ENCODE measurements around the gene RNF130. TPM values are rescaled to one million over a fixed set of nuclear protein-coding genes. Genes with fewer than 3 reads are reported as not detected.

RNF130 gene
- total and polyA plus RNA-seq, 2 of the 13 experiments (the other 11 are each of a cell fraction or from before 2014, with no cell fraction given) = 28.2 to 28.3 TPM

GRCh38 chr5:180090098-180090768 lies 18.7 kb upstream of the RNF130 start (continued):
- peak; percentile 52 for TF ChIP-seq YY1 (IDR thresholded peaks at IDR 0.05; ENCODE audit: insufficient read depth, insufficient replicate concordance, low read depth, low read length)
- no peak for TF ChIP-seq POLR2G (IDR thresholded peaks at IDR 0.05; ENCODE audit: low read depth, low read length)
- TF ChIP-seq ZFP1 (CRISPR knock-in tag; IDR thresholded peaks at IDR 0.05) = no peak
- TF ChIP-seq FOSL2 (CRISPR knock-in tag; IDR thresholded peaks at IDR 0.05) = 0 out of 2 replicates have a peak, but pooled peaks have one; percentile 14
- no peak for TF ChIP-seq ZNF281 (CRISPR knock-in tag; IDR thresholded peaks at IDR 0.05; ENCODE audit: borderline replicate concordance)
- peak; percentile 38; the same call in 1 of the 2 replicates for TF ChIP-seq KLF12 (CRISPR knock-in tag; IDR thresholded peaks at IDR 0.05; ENCODE audit: borderline replicate concordance)
- TF ChIP-seq ZNF260 (CRISPR knock-in tag; IDR thresholded peaks at IDR 0.05; ENCODE audit: borderline replicate concordance, low read depth) = no peak
- no peak for TF ChIP-seq ZNF235 (CRISPR knock-in tag; IDR thresholded peaks at IDR 0.05; ENCODE audit: borderline replicate concordance)
- no peak for TF ChIP-seq MNT (IDR thresholded peaks at IDR 0.05)
- TF ChIP-seq RFX1 (IDR thresholded peaks at IDR 0.05) = no peak
- no peak for TF ChIP-seq RBFOX2 (IDR thresholded peaks at IDR 0.05; ENCODE audit: low read depth, low read length)
- no peak for TF ChIP-seq MAFK (conservative IDR thresholded peaks at IDR 0.05 in 1 of 2, IDR thresholded peaks at IDR 0.05 in 1 of 2; ENCODE audit: low read length in 2 of 2)
- TF ChIP-seq ZNF3 (CRISPR knock-in tag; IDR thresholded peaks at IDR 0.05) = no peak
- no peak for TF ChIP-seq TEAD2 (CRISPR knock-in tag; IDR thresholded peaks at IDR 0.05)
- no peak for TF ChIP-seq ZNF879 (CRISPR knock-in tag; IDR thresholded peaks at IDR 0.05)
- no peak for TF ChIP-seq ZNF121 (CRISPR knock-in tag; IDR thresholded peaks at IDR 0.05)
- TF ChIP-seq RBAK (CRISPR knock-in tag; IDR thresholded peaks at IDR 0.05) = no peak
- no peak for TF ChIP-seq MTA1 (CRISPR knock-in tag; IDR thresholded peaks at IDR 0.05; ENCODE audit: borderline replicate concordance)
- no peak for TF ChIP-seq ZNF44 (CRISPR knock-in tag; IDR thresholded peaks at IDR 0.05)
- TF ChIP-seq FOXJ3 (CRISPR knock-in tag; IDR thresholded peaks at IDR 0.05; ENCODE audit: borderline replicate concordance) = no peak
- TF ChIP-seq POGK (CRISPR knock-in tag; conservative IDR thresholded peaks at IDR 0.05) = no peak
- TF ChIP-seq ZNF263 (CRISPR knock-in tag; IDR thresholded peaks at IDR 0.05) = peak; percentile 75
- TF ChIP-seq ZNF749 (CRISPR knock-in tag; IDR thresholded peaks at IDR 0.05; ENCODE audit: borderline replicate concordance) = no peak
- no peak for TF ChIP-seq NFYB (CRISPR knock-in tag; IDR thresholded peaks at IDR 0.05)
- no peak for TF ChIP-seq PBX2 (CRISPR knock-in tag; IDR thresholded peaks at IDR 0.05)
